GM12892 (cell line): ENCODE data around the gene STX12.

Experiments used
- POLR2A ChIP-seq: IDR thresholded peaks from 2 replicates; pipeline ENCODE4 v1.6.1; 2011; ENCODE audit warnings: low read depth, low read length, control low read depth
- TAF1 ChIP-seq: IDR thresholded peaks from 2 replicates; pipeline ENCODE4 v1.6.1; 2011; ENCODE audit warnings: low read depth, mild to moderate bottlenecking, control low read depth, low read length, borderline replicate concordance

GRCh38 chr1:27863538-27863915 is 90.5 kb downstream of the STX12 start:
- TF ChIP-seq POLR2A = no peak
- TF ChIP-seq TAF1 = no peak
